NOMO-1 treated with dmso at 0.1 percent for 144 hours (cell line): Measurements from ENCODE around the gene EVI2B.
"Not testable (repeated sequence)": the region's sequence is repeated elsewhere in the genome, so short reads cannot be mapped to it uniquely, and the experiment has no call there.

Experiments
- DNase-seq: peaks from one replicate; lab custom pipeline; 2025; ENCODE audit not compliant: unreplicated experiment; lab: John Stamatoyannopoulos, UW

The EVI2B gene

GRCh38 chr17:31272803-31273202 is 41.1 kb downstream of the EVI2B start:
- DNase-seq, result no peak

GRCh38 chr17:31272236-31272635 is 41.6 kb downstream of the EVI2B start:
- no peak for DNase-seq

- DNase-seq, result no peak
Observed at GRCh38 chr17:31269578-31269983, 44.3 kb downstream of the EVI2B start.

- DNase-seq, result no peak
Observed at GRCh38 chr17:31269036-31269577, 44.7 kb downstream of the EVI2B start.

- no peak for DNase-seq
Observed at GRCh38 chr17:31266042-31266441, 47.8 kb downstream of the EVI2B start.

GRCh38 chr17:31262923-31263322 is 50.9 kb downstream of the EVI2B start:
- DNase-seq, result not testable (repeated sequence)

GRCh38 chr17:31261601-31262000 is 52.3 kb downstream of the EVI2B start:
- no peak for DNase-seq

- DNase-seq, result no peak
Observed at GRCh38 chr17:31260151-31260550, 53.7 kb downstream of the EVI2B start.

GRCh38 chr17:31256936-31257335 is 56.9 kb downstream of the EVI2B start:
- DNase-seq, result no peak

DNA sequence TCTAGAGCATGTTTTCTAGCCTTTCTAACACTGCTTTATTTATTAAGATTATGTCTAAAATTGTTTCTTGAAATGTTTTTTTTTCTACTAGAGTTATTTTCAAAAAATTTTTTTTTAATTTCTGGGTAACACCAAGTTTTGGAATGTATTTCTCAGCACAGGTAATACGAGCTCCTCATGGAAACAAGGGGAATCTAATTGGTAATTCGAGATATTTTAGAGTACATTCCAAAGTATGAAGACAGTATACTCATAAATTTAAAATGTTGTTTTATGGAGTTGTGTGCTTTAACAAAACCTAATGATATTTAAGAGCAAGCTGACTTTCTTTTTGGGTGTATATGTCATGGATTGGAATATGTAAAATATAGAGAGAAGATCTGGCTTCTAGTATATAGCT is 59.2 kb downstream of the EVI2B start:
- DNase-seq, result no peak
